ENCODE data around the gene S100A10. TPM values are rescaled to one million over a fixed set of nuclear protein-coding genes. Genes with fewer than 3 reads are reported as not detected.

Gene S100A10
- total and polyA plus RNA-seq, 2 experiments from 2014 or later, result 35.9 to 634 TPM

DNA sequence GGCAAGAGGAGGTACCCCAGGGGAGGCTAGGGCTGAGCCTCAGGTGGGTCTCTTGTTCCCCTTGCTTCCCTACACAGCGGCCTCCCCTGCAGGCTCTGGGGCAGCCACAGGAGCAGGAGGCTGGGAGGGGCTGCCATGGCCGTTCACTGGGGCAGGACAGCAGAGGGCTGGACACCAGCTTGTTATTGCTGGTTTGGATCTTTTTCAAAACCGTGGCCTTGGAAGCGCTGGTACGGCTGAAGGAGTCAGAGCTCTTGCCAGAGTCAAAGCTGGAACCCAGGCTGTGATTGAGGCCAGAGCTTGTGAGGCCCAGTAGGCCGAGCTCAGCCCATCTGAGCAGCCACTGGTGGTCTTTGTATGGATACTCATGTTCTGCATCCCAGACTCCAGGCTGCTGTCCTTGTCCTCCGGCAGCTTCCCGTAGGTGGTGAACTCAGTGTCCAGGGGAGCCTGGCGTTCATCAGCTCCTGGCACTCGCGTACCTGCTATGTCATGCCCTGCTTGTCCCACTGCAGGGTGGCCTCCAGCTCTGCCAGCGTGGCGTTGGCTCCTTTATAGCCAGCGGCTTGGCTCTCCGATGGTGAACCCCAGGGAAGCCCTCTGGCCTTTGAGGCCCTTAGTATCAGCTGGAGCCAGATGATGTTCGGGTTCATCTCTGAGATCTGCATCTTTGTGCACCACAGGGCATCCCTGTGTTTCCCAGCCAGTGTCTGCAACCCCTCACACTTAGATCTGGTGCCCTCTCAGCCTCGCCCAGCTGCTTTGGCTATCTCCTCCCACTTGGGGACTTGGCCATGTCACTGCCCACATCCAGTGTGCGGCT is 44.1 kb downstream of the S100A10 start (continued):
- TF ChIP-seq, protein P1, sequence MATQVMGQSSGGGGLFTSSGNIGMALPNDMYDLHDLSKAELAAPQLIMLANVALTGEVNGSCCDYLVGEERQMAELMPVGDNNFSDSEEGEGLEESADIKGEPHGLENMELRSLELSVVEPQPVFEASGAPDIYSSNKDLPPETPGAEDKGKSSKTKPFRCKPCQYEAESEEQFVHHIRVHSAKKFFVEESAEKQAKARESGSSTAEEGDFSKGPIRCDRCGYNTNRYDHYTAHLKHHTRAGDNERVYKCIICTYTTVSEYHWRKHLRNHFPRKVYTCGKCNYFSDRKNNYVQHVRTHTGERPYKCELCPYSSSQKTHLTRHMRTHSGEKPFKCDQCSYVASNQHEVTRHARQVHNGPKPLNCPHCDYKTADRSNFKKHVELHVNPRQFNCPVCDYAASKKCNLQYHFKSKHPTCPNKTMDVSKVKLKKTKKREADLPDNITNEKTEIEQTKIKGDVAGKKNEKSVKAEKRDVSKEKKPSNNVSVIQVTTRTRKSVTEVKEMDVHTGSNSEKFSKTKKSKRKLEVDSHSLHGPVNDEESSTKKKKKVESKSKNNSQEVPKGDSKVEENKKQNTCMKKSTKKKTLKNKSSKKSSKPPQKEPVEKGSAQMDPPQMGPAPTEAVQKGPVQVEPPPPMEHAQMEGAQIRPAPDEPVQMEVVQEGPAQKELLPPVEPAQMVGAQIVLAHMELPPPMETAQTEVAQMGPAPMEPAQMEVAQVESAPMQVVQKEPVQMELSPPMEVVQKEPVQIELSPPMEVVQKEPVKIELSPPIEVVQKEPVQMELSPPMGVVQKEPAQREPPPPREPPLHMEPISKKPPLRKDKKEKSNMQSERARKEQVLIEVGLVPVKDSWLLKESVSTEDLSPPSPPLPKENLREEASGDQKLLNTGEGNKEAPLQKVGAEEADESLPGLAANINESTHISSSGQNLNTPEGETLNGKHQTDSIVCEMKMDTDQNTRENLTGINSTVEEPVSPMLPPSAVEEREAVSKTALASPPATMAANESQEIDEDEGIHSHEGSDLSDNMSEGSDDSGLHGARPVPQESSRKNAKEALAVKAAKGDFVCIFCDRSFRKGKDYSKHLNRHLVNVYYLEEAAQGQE (IDR thresholded peaks at IDR 0.05; ENCODE audit: unreplicated experiment), result no peak
- TF ChIP-seq EZH2phosphoT487 (IDR thresholded peaks at IDR 0.05; ENCODE audit: unreplicated experiment) (no peak), NANOG (IDR thresholded peaks at IDR 0.05; ENCODE audit: borderline replicate concordance) (no peak), ZNF331 (CRISPR knock-in tag; IDR thresholded peaks at IDR 0.05; ENCODE audit: low read depth) (no peak)
- TF ChIP-seq, protein P2, sequence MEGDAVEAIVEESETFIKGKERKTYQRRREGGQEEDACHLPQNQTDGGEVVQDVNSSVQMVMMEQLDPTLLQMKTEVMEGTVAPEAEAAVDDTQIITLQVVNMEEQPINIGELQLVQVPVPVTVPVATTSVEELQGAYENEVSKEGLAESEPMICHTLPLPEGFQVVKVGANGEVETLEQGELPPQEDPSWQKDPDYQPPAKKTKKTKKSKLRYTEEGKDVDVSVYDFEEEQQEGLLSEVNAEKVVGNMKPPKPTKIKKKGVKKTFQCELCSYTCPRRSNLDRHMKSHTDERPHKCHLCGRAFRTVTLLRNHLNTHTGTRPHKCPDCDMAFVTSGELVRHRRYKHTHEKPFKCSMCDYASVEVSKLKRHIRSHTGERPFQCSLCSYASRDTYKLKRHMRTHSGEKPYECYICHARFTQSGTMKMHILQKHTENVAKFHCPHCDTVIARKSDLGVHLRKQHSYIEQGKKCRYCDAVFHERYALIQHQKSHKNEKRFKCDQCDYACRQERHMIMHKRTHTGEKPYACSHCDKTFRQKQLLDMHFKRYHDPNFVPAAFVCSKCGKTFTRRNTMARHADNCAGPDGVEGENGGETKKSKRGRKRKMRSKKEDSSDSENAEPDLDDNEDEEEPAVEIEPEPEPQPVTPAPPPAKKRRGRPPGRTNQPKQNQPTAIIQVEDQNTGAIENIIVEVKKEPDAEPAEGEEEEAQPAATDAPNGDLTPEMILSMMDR (conservative IDR thresholded peaks at IDR 0.05; ENCODE audit: low read depth in 2 of 2), result no peak

DNA sequence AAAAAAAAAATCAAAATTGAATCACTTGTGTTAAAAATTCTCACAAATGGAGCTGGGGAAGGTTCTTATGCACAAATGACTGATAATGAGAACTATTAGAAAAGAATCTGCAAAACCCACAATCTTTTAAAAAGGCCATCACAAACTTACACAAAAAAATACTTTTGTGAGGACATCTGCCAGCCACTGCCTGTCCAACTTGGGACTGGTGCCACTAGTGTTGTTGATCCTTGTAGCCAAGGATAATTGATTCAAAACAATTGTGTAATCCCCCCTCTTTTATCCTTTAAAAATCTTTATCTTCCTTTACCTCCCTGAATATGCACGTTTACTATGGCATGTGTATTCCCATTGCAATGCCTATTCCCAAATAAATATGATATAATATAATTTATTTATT is 45.2 kb downstream of the S100A10 start:
- no peak overlapping the region for H3K4me2 ChIP-seq
- no peaks in the 10 kb centered on the region for H3K79me2 ChIP-seq (replicated peaks; ENCODE audit: insufficient read depth)
- H2AFZ ChIP-seq, result no peak overlapping the region
- no peaks in the 10 kb centered on the region for H3K36me3 Mint-ChIP-seq (ENCODE audit: low read depth)
- no peaks in the 10 kb centered on the region for H3K27me3 ChIP-seq (ENCODE audit: insufficient read depth)
- H3K9me2 ChIP-seq (ENCODE audit: insufficient read depth), result peaks cover 8% of the 10 kb centered on the region
- H3K27me3 Mint-ChIP-seq (ENCODE audit: insufficient read depth, low read depth, poor library complexity), result peaks cover 7% of the 10 kb centered on the region
- no peaks in the 10 kb centered on the region for H3F3A ChIP-seq (replicated peaks; ENCODE audit: low read depth)
- DNase-seq (ENCODE audit: low spot score) (no peak), ATAC-seq (no peak)
- H3K4me1 ChIP-seq (ENCODE audit: insufficient read depth), result peaks cover 7% of the 10 kb centered on the region; the same call in 1 of the 2 replicates
- no peaks in the 10 kb centered on the region; the same call in 2 of the 3 replicates for H3K9me3 Mint-ChIP-seq
- H3K27ac ChIP-seq (ENCODE audit: low read depth), result no peak overlapping the region
- peaks cover 9% of the 10 kb centered on the region for H3K4me1 Mint-ChIP-seq
- H3K36me3 ChIP-seq (ENCODE audit: insufficient read depth), result no peaks in the 10 kb centered on the region
- H3K27ac Mint-ChIP-seq, result no peak overlapping the region
- H4K20me1 ChIP-seq (replicated peaks; ENCODE audit: insufficient read depth), result no peaks in the 10 kb centered on the region
- H3K4me3 ChIP-seq, result no peak overlapping the region
- no peak overlapping the region for H3K4me3 Mint-ChIP-seq
- TF ChIP-seq CREB1 (CRISPR knock-in tag; IDR thresholded peaks at IDR 0.05; ENCODE audit: low read depth) (no peak), EZH2phosphoT487 (IDR thresholded peaks at IDR 0.05; ENCODE audit: unreplicated experiment) (no peak), NANOG (IDR thresholded peaks at IDR 0.05; ENCODE audit: borderline replicate concordance) (no peak), JUNB (IDR thresholded peaks at IDR 0.05; ENCODE audit: unreplicated experiment) (no peak), ZNF114 (CRISPR knock-in tag; IDR thresholded peaks at IDR 0.05) (no peak), EZH2 (IDR thresholded peaks at IDR 0.05; ENCODE audit: low read depth, unreplicated experiment) (no peak), STAT1 (IDR thresholded peaks at IDR 0.05; ENCODE audit: unreplicated experiment) (no peak), POLR2AphosphoS5 (IDR thresholded peaks at IDR 0.05; ENCODE audit: low read depth) (no peak)
- TF ChIP-seq, protein P2 (conservative IDR thresholded peaks at IDR 0.05; ENCODE audit: low read depth in 2 of 2), result no peak
- TF ChIP-seq, protein P3, sequence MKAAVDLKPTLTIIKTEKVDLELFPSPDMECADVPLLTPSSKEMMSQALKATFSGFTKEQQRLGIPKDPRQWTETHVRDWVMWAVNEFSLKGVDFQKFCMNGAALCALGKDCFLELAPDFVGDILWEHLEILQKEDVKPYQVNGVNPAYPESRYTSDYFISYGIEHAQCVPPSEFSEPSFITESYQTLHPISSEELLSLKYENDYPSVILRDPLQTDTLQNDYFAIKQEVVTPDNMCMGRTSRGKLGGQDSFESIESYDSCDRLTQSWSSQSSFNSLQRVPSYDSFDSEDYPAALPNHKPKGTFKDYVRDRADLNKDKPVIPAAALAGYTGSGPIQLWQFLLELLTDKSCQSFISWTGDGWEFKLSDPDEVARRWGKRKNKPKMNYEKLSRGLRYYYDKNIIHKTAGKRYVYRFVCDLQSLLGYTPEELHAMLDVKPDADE (IDR thresholded peaks at IDR 0.05), result no peak
- TF ChIP-seq, protein P1 (IDR thresholded peaks at IDR 0.05; ENCODE audit: unreplicated experiment), result no peak
